K562 (cell line): ENCODE data around the gene CNOT10. TPM values are rescaled to one million over a fixed set of nuclear protein-coding genes. Genes with fewer than 3 reads are reported as not detected.

ENCODE experiments used
- ATAC-seq: fragments of 200-7000 bp; cut with Tn5 transposase; 3 replicates; pipeline ENCODE4 v1.9.1; 2020; ENCODE audit warnings: moderate library complexity
- BruUV-seq: library from RNA; stranded (reverse); fragments of 400-500 nt; replicated peaks from 2 replicates; lab custom pipeline; 2021; lab: Mats Ljungman, UMichigan
- CTCF ChIA-PET: fragments of 300-600 bp; formaldehyde crosslinking; extraction: SDS; loops from one replicate; lab custom pipeline; 2021; ENCODE audit warnings: low intra/inter-chr PET ratio; lab: Yijun Ruan, JAX
- POLR2A ChIA-PET: fragments of 300-600, 350-650 bp; sonication (Branson Sonifier 250); formaldehyde crosslinking; extraction: SDS; loops from one replicate; lab custom pipeline; 2021; ENCODE audit warnings: antibody characterized with exemption, inconsistent platforms; lab: Yijun Ruan, JAX
- DNase-seq, 4 experiments: peaks; one replicate each; pipeline versions ENCODE4 v3.0.0 to v3.0.0-alpha.2; 2011 to 2018; ENCODE audit warnings: low spot score in 3 of 4, mixed read lengths in 3 of 4; ENCODE audit errors: extremely low read depth in 1 of 4
- FAIRE-seq: peaks from 2 replicates; lab custom pipeline; 2011; peaks lifted over from hg19 to GRCh38; lab: Jason Lieb, UNC
- H2AFZ ChIP-seq: 2 replicates; pipeline ENCODE4 v1.6.0; 2011; ENCODE audit warnings: low read depth, low read length, control low read depth, inconsistent platforms
- H3K27ac ChIP-seq: fragments of 200-600 bp; 3 replicates; pipeline ENCODE4 v1.8.0; 2011; ENCODE audit warnings: low read depth, mild to moderate bottlenecking, control low read depth, inconsistent platforms, low read length, moderate library complexity, mixed read lengths; ENCODE audit errors: extremely low read depth
- H3K27me3 ChIP-seq, 2 experiments: fragments of 300-600 bp in 1 of 2; 2 replicates in 1 of 2; 3 replicates in 1 of 2; pipeline versions ENCODE4 v1.6.0 to v1.8.0; 2011; ENCODE audit warnings: inconsistent platforms in 2 of 2, low read length in 2 of 2, mild to moderate bottlenecking in 1 of 2, mixed read lengths in 1 of 2, moderate library complexity in 1 of 2; ENCODE audit not compliant: control insufficient read depth in 2 of 2, insufficient read depth in 2 of 2
- H3K36me3 ChIP-seq: fragments of 300-600 bp; 3 replicates; pipeline ENCODE4 v1.8.0; 2011; ENCODE audit warnings: mild to moderate bottlenecking, low read length, inconsistent platforms; ENCODE audit not compliant: control insufficient read depth, insufficient read depth
- H3K4me1 ChIP-seq, 2 experiments: fragments of 200-600 bp in 1 of 2; replicated peaks in 1 of 2; 2 replicates in 1 of 2; 3 replicates in 1 of 2; pipeline versions ENCODE4 v1.5.1 to v1.8.0; 2011; ENCODE audit warnings: inconsistent platforms in 2 of 2, low read length in 2 of 2, mild to moderate bottlenecking in 1 of 2, mixed read lengths in 1 of 2, moderate library complexity in 1 of 2; ENCODE audit not compliant: control insufficient read depth in 2 of 2, insufficient read depth in 2 of 2
- H3K4me2 ChIP-seq: 2 replicates; pipeline ENCODE4 v1.6.1; 2011; ENCODE audit warnings: low read length, control low read depth, inconsistent platforms, mixed read lengths; ENCODE audit not compliant: insufficient read depth
- H3K4me3 ChIP-seq: fragments of 200-600 bp; sonication (generic), shearing (Covaris generic); 2 replicates; pipeline ENCODE4 v1.5.1; 2016; ENCODE audit warnings: control low read depth, inconsistent platforms
- H3K79me2 ChIP-seq: fragments of 200-600 bp; 3 replicates; pipeline ENCODE4 v1.8.0; 2011; ENCODE audit warnings: low read length, inconsistent platforms; ENCODE audit not compliant: control insufficient read depth, insufficient read depth
- H3K9ac ChIP-seq, 2 experiments: 2 replicates each; pipeline versions ENCODE4 v1.6.0 to v1.6.1; 2011; ENCODE audit warnings: low read depth in 2 of 2, low read length in 2 of 2, control low read depth in 1 of 2, inconsistent platforms in 1 of 2, mild to moderate bottlenecking in 1 of 2, mixed read lengths in 1 of 2; ENCODE audit not compliant: insufficient read depth in 1 of 2
- H3K9me1 ChIP-seq: one replicate; pipeline ENCODE4 v1.6.0; 2011; ENCODE audit warnings: inconsistent platforms, mild to moderate bottlenecking, low read length, moderate library complexity; ENCODE audit not compliant: control insufficient read depth, insufficient read depth
- H3K9me3 ChIP-seq: replicated peaks from 2 replicates; pipeline ENCODE4 v1.5.1; 2011; ENCODE audit warnings: low read depth, low read length, inconsistent platforms; ENCODE audit not compliant: control insufficient read depth, insufficient read depth
- H4K20me1 ChIP-seq: replicated peaks from 2 replicates; pipeline ENCODE4 v1.6.1; 2011; ENCODE audit warnings: low read length, inconsistent platforms, mixed read lengths; ENCODE audit not compliant: control insufficient read depth, insufficient read depth
- BMI1 ChIP-seq: fragments of 150-350 bp; IDR thresholded peaks from 2 replicates; pipeline ENCODE4 v1.6.1; 2014; ENCODE audit warnings: low read length
- E2F8 ChIP-seq: fragments of 450-650 bp; IDR thresholded peaks from 2 replicates; pipeline ENCODE4 v1.7.1; 2018; ENCODE audit warnings: mild to moderate bottlenecking, low read depth; ENCODE audit not compliant: partially characterized antibody
- HMG20B ChIP-seq: fragments of 250-450 bp; sonication (Bioruptor Pico); IDR thresholded peaks from 2 replicates; pipeline ENCODE4 v1.5.0; 2021; ENCODE audit warnings: mild to moderate bottlenecking
- MBD2 ChIP-seq: sonication (generic); IDR thresholded peaks from 2 replicates; pipeline ENCODE4 v1.6.1; 2016; ENCODE audit warnings: low read depth, borderline replicate concordance
- NCOA2 ChIP-seq, 2 experiments: fragments of 450-650 bp; IDR thresholded peaks; 2 replicates each; pipeline ENCODE4 v1.6.1; 2018; ENCODE audit warnings: mild to moderate bottlenecking in 2 of 2, moderate library complexity in 1 of 2; ENCODE audit not compliant: partially characterized antibody in 2 of 2
- NR2C2 ChIP-seq, 2 experiments: fragments of 200-800 bp in 1 of 2; sonication (Bioruptor generic) in 1 of 2; sonication (generic) in 1 of 2; formaldehyde crosslinking in 1 of 2; IDR thresholded peaks; 2 replicates each; pipeline versions ENCODE4 v1.6.1 to v1.8.0; 2016 to 2022; ENCODE audit warnings: mild to moderate bottlenecking in 1 of 2, missing compliant biosample characterization in 1 of 2, missing genetic modification characterization in 1 of 2, missing genetic modification reagents in 1 of 2
- PREB ChIP-seq: sonication (generic); formaldehyde crosslinking; IDR thresholded peaks from 2 replicates; pipeline ENCODE4 v1.8.1; 2023; ENCODE audit warnings: mild to moderate bottlenecking, missing genetic modification reagents
- PRMT5 ChIP-seq: sonication (generic); formaldehyde crosslinking; IDR thresholded peaks from 2 replicates; pipeline ENCODE4 v1.5.0; 2020; ENCODE audit warnings: missing genetic modification reagents
- SLC30A9 ChIP-seq: fragments of 250-450 bp; sonication (Bioruptor Pico); IDR thresholded peaks from 2 replicates; pipeline ENCODE4 v1.8.0; 2022; ENCODE audit warnings: mild to moderate bottlenecking, moderate library complexity
- TSC22D4 ChIP-seq: fragments of 450-650 bp; IDR thresholded peaks from 2 replicates; pipeline ENCODE4 v1.6.1; 2016; ENCODE audit warnings: missing genetic modification characterization, missing biosample characterization, control low read depth
- VEZF1 ChIP-seq: fragments of 200-800 bp; sonication (Bioruptor generic); IDR thresholded peaks from 2 replicates; pipeline ENCODE4 v1.6.1; 2017; ENCODE audit warnings: missing genetic modification characterization, missing compliant biosample characterization
- ZFP30 ChIP-seq: fragments of 250-450 bp; sonication (Bioruptor Pico); IDR thresholded peaks from 2 replicates; pipeline ENCODE4 v1.8.0; 2022; ENCODE audit warnings: moderate library complexity, mild to moderate bottlenecking, inconsistent platforms, borderline replicate concordance
- ZNF217 ChIP-seq: sonication (generic); formaldehyde crosslinking; IDR thresholded peaks from 2 replicates; pipeline ENCODE4 v1.8.0; 2022; ENCODE audit warnings: mild to moderate bottlenecking, missing genetic modification reagents
- ZNF696 ChIP-seq: fragments of 250-450 bp; sonication (Bioruptor Pico); conservative IDR thresholded peaks from 2 replicates; pipeline ENCODE4 v1.4.0; 2020; ENCODE audit warnings: mild to moderate bottlenecking, moderate library complexity
- ZNF785 ChIP-seq: fragments of 250-450 bp; sonication (Bioruptor Pico); IDR thresholded peaks from 2 replicates; pipeline ENCODE4 v1.4.0; 2020; ENCODE audit warnings: mild to moderate bottlenecking
- WGBS: fragments of 100-300 bp; shearing (Covaris generic); methylation state at CpG from one replicate; pipeline ENCODE4 v1.1.6; 2016; ENCODE audit warnings: low coverage, mixed read lengths; ENCODE audit not compliant: insufficient coverage; ENCODE audit errors: missing lambda C conversion rate; 5-methylcytosine and 5-hydroxymethylcytosine counted together
- in situ Hi-C: fragments of 300-500 bp; cut with MboI; formaldehyde crosslinking; loops from 4 replicates; pipeline ENCODE4 v1.15.0; 2018; ENCODE audit warnings: inconsistent platforms, mixed read lengths
- intact Hi-C: fragments of 100-400 bp; cut with micrococcal nuclease; formaldehyde crosslinking; loops from 2 replicates; pipeline ENCODE4 v1.14.2; 2022
- polyA plus RNA-seq, 8 experiments: library from polyadenylated mRNA; depleted of rRNA in 4 of 8; stranded (reverse) in 5 of 8; unstranded in 3 of 8; fragments of >200 nt; fragmentation: Nextera tagmentation in 2 of 8; fragmentation: Illumina TruSeq in 1 of 8; extraction: Ambion mirVana in 2 of 8; extraction: Trizol in 1 of 8; gene quantifications; 2 replicates each; pipeline versions ENCODE4 v1.2.1 to v1.2.3, GENCODE V29; 2011 to 2014; ENCODE audit warnings: inconsistent platforms in 1 of 8, missing spikeins in 1 of 8
- total RNA-seq, 7 experiments: library from RNA; depleted of rRNA in 6 of 7; stranded (reverse); fragments of >200 nt in 6 of 7; fragmentation: Illumina TruSeq in 2 of 7; extraction: Trizol in 2 of 7; gene quantifications; 2 replicates each; pipeline versions ENCODE4 v1.2.1 to v1.2.3, GENCODE V29; 2011 to 2021; ENCODE audit warnings: low replicate concordance in 1 of 7
- TF ChIP-seq, protein P1 (sequence below): fragments of 250-450 bp; sonication (Bioruptor Pico); IDR thresholded peaks from 2 replicates; pipeline ENCODE4 v1.8.0; 2022; ENCODE audit warnings: moderate library complexity, mild to moderate bottlenecking, inconsistent platforms

Gene CNOT10
- total and polyA plus RNA-seq, 9 of the 15 experiments (the other 6 are each of a cell fraction or from before 2014, with no cell fraction given), result 35.7 to 114 (median 81.9) TPM

DNA sequence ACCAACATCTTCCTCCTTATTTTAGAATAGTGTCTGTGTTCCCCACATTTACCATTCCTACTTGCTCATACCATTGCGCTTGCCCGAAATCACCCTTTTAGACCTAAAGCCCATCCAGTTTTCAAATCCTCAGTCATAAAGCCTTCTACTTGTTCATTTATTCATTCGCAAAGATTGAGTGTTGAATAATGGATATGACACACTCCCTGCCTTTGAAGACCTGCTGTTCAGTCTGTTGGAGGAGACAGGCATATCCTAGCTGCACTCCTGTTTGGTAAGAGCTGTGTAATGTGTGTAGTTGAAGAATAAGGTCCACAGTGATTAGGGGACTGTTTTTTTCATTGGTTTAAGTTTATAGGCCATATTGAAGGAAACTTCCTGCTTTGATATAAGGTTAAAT, 1.7 kb downstream of the CNOT10 start (continued):
- TF ChIP-seq VEZF1 (CRISPR knock-in tag) (no peak), PREB (CRISPR knock-in tag) (0 out of 2 replicates have a peak, but pooled peaks have one; percentile 50)

DNA sequence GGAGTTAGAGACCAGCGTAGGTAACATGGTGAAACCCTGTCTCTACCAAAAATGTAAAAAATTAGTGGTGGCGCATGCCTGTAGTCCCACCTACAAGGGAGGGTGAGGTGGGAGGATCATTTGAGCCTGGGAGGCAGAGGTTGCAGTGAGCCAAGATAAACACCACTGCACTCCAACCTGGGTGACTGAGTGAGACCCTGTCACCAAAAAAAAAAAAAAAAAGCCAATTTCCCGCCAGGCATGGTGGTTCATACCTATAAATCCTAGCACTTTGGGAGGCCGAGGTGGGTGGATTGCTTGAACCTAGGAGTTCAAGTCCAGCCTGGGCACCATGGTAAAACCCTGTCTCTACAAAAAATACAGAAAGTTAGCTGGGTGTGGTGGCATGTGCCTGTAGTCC, 6.9 kb downstream of the CNOT10 start:
- no peaks in the 10 kb centered on the region for H3K27me3 ChIP-seq
- peak; percentile 14; the same call in 1 of the 3 replicates for ATAC-seq
- in situ Hi-C loops, result no loop called here
- FAIRE-seq, result peak; percentile 29
- WGBS, result 80% methylated on average over 4 of the region's 4 CpGs
- H3K9me1 ChIP-seq, result no peaks in the 10 kb centered on the region
- intact Hi-C loops, result no loop called here
- H3K4me1 ChIP-seq, result peaks cover 6 to 25% of the 10 kb centered on the region in 2 experiments; a peak in 4 of 5 replicates
- peak in 1 of 4 experiments; percentile 30 for DNase-seq
- H3K36me3 ChIP-seq, result peaks cover 43% of the 10 kb centered on the region
- H3K27ac ChIP-seq, result no peak overlapping the region
- H3K9ac ChIP-seq, result no peak overlapping the region
- H3K79me2 ChIP-seq, result peaks cover 89% of the 10 kb centered on the region
- no peaks in the 10 kb centered on the region; the same call in none of the 2 replicates for H4K20me1 ChIP-seq
- no TSS peak for BruUV-seq
- H3K4me2 ChIP-seq, result no peak overlapping the region
- ChIA-PET POLR2A (interaction anchor here (0.6 to 2.1 kb wide), 5 partner anchors 9 to 17 kb away, joined by 3 to 8 read pairs (median 3); no protein-coding TSS in a partner anchor), CTCF (interaction anchor here (0.9 kb wide), 1 partner anchor 681 kb away, joined by 4 read pairs; no protein-coding TSS in a partner anchor)
- H3K4me3 ChIP-seq, result no peak overlapping the region
- H2AFZ ChIP-seq, result no peak overlapping the region
- H3K9me3 ChIP-seq, result no peaks in the 10 kb centered on the region
- TF ChIP-seq E2F8, result no peak
- no peak for TF ChIP-seq BMI1
- TF ChIP-seq ZNF785 (CRISPR knock-in tag), result no peak
- TF ChIP-seq MBD2, result no peak
- TF ChIP-seq SLC30A9, result no peak
- no peak for TF ChIP-seq TSC22D4 (tag)
- TF ChIP-seq NCOA2 (IDR thresholded peaks at IDR 0.05; ENCODE audit: partially characterized antibody in 2 of 2), result no peak
- TF ChIP-seq, protein P1, sequence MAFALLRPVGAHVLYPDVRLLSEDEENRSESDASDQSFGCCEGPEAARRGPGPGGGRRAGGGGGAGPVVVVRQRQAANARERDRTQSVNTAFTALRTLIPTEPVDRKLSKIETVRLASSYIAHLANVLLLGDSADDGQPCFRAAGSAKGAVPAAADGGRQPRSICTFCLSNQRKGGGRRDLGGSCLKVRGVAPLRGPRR (CRISPR knock-in tag), result no peak
- no peak for TF ChIP-seq HMG20B
- no peak for TF ChIP-seq ZNF217 (CRISPR knock-in tag)
- TF ChIP-seq ZFP30, result no peak
- no peak for TF ChIP-seq ZNF696 (CRISPR knock-in tag)
- TF ChIP-seq NR2C2 (CRISPR knock-in tag; IDR thresholded peaks at IDR 0.05), result no peak
- no peak for TF ChIP-seq NR2C2 (tag; IDR thresholded peaks at IDR 0.05)
- no peak for TF ChIP-seq PRMT5 (CRISPR knock-in tag)
